Heart right ventricle (tissue), 16 donors: ENCODE data around the gene AMPD2. TPM values are rescaled to one million over a fixed set of nuclear protein-coding genes. Genes with fewer than 3 reads are reported as not detected.

Source experiments
- ATAC-seq, 8 donors: fragments of 200-7000 bp; cut with Tn5 transposase; one replicate each; pipeline ENCODE4 v1.9.1; 2020; ENCODE audit warnings: mild to moderate bottlenecking in 8 of 8, moderate library complexity in 8 of 8, moderate number of reproducible peaks in 1 of 8
- DNase-seq, 2 donors: peaks; one replicate each; pipeline ENCODE4 v3.0.0-alpha.2; 2020
- H3K27ac ChIP-seq, 10 donors: fragments of 200-600 bp; sonication (generic) in 2 of 10; one replicate each; pipeline versions ENCODE4 v1.5.0 to v1.8.0; 2020 to 2022; ENCODE audit warnings: mild to moderate bottlenecking in 3 of 10
- H3K27me3 ChIP-seq, 7 donors: fragments of 200-600 bp; one replicate each; pipeline ENCODE4 v1.8.0; 2021 to 2022; ENCODE audit warnings: mild to moderate bottlenecking in 2 of 7
- H3K36me3 ChIP-seq, 9 donors: fragments of 200-600 bp; sonication (generic) in 1 of 9; one replicate each; pipeline versions ENCODE4 v1.5.0 to v1.8.0; 2020 to 2022; ENCODE audit warnings: mild to moderate bottlenecking in 2 of 9
- H3K4me1 ChIP-seq, 9 donors: fragments of 200-600 bp; sonication (generic) in 1 of 9; one replicate each; pipeline versions ENCODE4 v1.5.0 to v1.8.0; 2020 to 2022; ENCODE audit warnings: mild to moderate bottlenecking in 4 of 9
- H3K4me3 ChIP-seq, 10 donors: fragments of 200-600 bp; sonication (generic) in 2 of 10; one replicate each; pipeline versions ENCODE4 v1.5.0 to v1.8.0; 2020 to 2022; ENCODE audit warnings: mild to moderate bottlenecking in 7 of 10, moderate library complexity in 2 of 10
- H3K9me3 ChIP-seq, 11 donors: fragments of 200-600 bp in 10 of 11; sonication (generic) in 2 of 11; one replicate each; pipeline versions ENCODE4 v1.5.0 to v1.8.0; 2013 to 2022; ENCODE audit warnings: mild to moderate bottlenecking in 2 of 11, control low read depth in 1 of 11, moderate library complexity in 1 of 11
- WGBS, 2 donors: extraction: QIAGEN DNeasy Blood & Tissue Kit; methylation state at CpG; one replicate each; pipeline ENCODE4 v1.1.7; 2013; ENCODE audit warnings: inconsistent platforms in 1 of 2; 5-methylcytosine and 5-hydroxymethylcytosine counted together
- intact Hi-C, 10 donors: fragments of 100-400 bp; cut with DNase I; formaldehyde crosslinking; loops; one replicate each; pipeline versions ENCODE4 v1.11.1 to v1.14.2; 2022
- polyA plus RNA-seq, 2 donors: library from polyadenylated mRNA; stranded (reverse); fragments of 200-250 nt; gene quantifications; one replicate each; pipeline ENCODE4 v1.2.3, GENCODE V29; 2013
- total RNA-seq, 10 donors: library from RNA; stranded (reverse); fragmentation: NEBNext Ultra II Directional in 3 of 10; extraction: Animal tissue kit (Norgen Biotek cat#: 25700) in 3 of 10; gene quantifications; one replicate each; pipeline versions ENCODE4 v1.2.1 to v1.2.4, GENCODE V29; 2021 to 2023
- TF ChIP-seq, protein P1 (sequence below), 9 donors: fragments of 200-600 bp; sonication (generic) in 2 of 9; IDR thresholded peaks; one replicate each; pipeline versions ENCODE4 v1.5.0 to v1.8.0; 2021 to 2022; ENCODE audit warnings: antibody characterized with exemption in 9 of 9, mild to moderate bottlenecking in 5 of 9, moderate library complexity in 1 of 9
- donor health status: Arrhythmogenic right ventricular cardiomyopathy.
- donor health status: ischemic (EF 13 %, LVEDD 7.1; RV severe dilation, severe dysfunction).
- donor health status: healthy with polysubstance abuse.
- donor health status: DM: no; HTN: yes; CAD: no.
- donor health status: DM: no; HTN: no; CAD: no.
- donor health status: ischemic (EF 25% LVEDD 6.9; RV normal size, moderate dysfunction).
- donor health status: ischemic (EF 25% LVEDD 5.7; RV mildly dilated, moderate dysfunction).
- donor health status: healthy.
- donor health status: DM: yes; HTN: yes; CAD: no.
- donor health status: Ischemic cardiomyopathy.
- donor health status: ischemic (EF 35%, LVEDD 5.7; RV mildly dilated, moderate dysfunction).
- donor health status: nonischemic (EF 11% LVEDD 7.7; RV severe dilation, severe dysfunction).
- donor health status: DM: yes; HTN: yes; CAD: no.
- donor health status: PGD.
- donor health status: ischemic (EF 29% LVEDD 5.4; RV normal size, mild dysfunction).
- donor health status: nonischemic (EF 23%, LVEDD 6.1; RV moderate dilation, normal function).

Gene AMPD2
- total and polyA plus RNA-seq, 12 donors = 6.4 to 18.2 (median 11.5) TPM

- intact Hi-C loops = loop anchor here in 4 of 10 donors (5.0 to 10.0 kb wide), 2 partner anchors 87 to 351 kb away; partner anchors contain the start of genes AHCYL1 (in 2 of the 4) and GNAI3 (in 2 of the 4)
Measured at GRCh38 chr1:109634292-109634691, 14.7 kb downstream of the AMPD2 start.

DNA sequence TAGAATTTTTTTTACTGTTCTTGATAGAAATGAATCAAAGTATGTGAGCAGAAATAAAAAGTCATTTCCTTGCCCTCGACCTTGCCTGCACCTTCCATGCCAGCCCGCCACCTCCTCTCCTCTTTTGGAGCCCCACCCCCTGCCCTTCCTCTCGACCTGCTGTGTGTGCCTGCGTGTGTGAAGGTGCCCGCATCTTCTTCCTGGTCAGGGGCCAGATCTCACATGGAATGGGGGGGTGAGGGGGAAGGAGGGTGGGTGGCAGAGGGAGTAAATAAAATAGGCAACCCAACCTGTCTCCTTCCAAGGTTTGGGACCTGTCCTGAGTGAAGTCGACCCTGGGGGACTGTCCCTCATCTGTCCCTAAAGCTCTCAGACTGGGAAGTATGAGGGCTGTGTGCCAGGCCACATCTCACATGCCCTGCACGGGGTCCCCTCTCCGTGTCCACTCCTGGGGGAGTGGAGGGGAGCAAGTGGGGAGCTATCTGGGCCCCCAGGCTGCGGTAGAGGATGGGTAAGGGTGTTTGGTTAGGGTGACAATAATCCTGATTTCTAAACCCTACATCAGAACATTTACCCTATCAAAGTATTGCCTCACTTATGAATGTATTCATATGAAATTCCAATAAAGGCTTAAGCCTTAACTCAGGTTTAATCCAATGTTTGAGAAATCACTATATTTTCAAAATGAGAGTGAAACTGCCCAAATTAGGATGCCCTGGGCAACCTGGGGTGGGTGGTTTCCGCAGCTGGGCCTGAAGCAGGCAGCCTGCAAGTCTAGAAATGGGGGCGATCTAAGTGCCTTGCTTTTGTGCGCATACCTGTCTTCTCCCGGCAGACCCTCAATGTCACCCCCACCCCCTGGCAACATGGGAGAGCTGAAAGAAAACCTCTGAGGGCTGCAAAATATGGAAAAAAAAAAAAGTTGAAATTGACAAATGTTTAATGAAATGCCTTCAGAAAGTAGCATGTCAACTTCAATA is 15.4 kb downstream of the AMPD2 start:
- WGBS, 2 donors = 67 to 72% methylated on average over 13 of the region's 13 CpGs
- Histone ChIP-seq H3K27me3 (no peaks in the 10 kb centered on the region), H3K9me3 (no peaks in the 10 kb centered on the region), H3K4me1 (peaks cover 2 to 28% (median 12%) of the 10 kb centered on the region in 9 donors), H3K4me3 (no peak overlapping the region), H3K27ac (no peak overlapping the region), H3K36me3 (peaks cover 0 to 20% (median 9%) of the 10 kb centered on the region in 9 donors)
- DNase-seq (no peak), ATAC-seq (no peak)
- intact Hi-C loops = loop anchor here in 4 of 10 donors (5.0 to 10.0 kb wide), 2 partner anchors 88 to 350 kb away; partner anchors contain the start of genes AHCYL1 (in 2 of the 4) and GNAI3 (in 2 of the 4)
- TF ChIP-seq, protein P1, sequence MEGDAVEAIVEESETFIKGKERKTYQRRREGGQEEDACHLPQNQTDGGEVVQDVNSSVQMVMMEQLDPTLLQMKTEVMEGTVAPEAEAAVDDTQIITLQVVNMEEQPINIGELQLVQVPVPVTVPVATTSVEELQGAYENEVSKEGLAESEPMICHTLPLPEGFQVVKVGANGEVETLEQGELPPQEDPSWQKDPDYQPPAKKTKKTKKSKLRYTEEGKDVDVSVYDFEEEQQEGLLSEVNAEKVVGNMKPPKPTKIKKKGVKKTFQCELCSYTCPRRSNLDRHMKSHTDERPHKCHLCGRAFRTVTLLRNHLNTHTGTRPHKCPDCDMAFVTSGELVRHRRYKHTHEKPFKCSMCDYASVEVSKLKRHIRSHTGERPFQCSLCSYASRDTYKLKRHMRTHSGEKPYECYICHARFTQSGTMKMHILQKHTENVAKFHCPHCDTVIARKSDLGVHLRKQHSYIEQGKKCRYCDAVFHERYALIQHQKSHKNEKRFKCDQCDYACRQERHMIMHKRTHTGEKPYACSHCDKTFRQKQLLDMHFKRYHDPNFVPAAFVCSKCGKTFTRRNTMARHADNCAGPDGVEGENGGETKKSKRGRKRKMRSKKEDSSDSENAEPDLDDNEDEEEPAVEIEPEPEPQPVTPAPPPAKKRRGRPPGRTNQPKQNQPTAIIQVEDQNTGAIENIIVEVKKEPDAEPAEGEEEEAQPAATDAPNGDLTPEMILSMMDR (IDR thresholded peaks at IDR 0.05) = no peak

More at GRCh38 chr1:109634292-109634691, 14.7 kb downstream of the AMPD2 start:
- WGBS, 2 donors = 82 to 84% methylated on average over 6 of the region's 6 CpGs
- ATAC-seq = no peak
- Histone ChIP-seq H3K4me1 (peaks cover 2 to 28% (median 12%) of the 10 kb centered on the region in 9 donors), H3K27me3 (no peaks in the 10 kb centered on the region), H3K36me3 (peaks cover 0 to 28% (median 15%) of the 10 kb centered on the region in 9 donors), H3K27ac (no peak overlapping the region), H3K9me3 (no peaks in the 10 kb centered on the region), H3K4me3 (no peak overlapping the region)
- TF ChIP-seq, protein P1 (IDR thresholded peaks at IDR 0.05) = no peak
- DNase-seq = no peak

DNA sequence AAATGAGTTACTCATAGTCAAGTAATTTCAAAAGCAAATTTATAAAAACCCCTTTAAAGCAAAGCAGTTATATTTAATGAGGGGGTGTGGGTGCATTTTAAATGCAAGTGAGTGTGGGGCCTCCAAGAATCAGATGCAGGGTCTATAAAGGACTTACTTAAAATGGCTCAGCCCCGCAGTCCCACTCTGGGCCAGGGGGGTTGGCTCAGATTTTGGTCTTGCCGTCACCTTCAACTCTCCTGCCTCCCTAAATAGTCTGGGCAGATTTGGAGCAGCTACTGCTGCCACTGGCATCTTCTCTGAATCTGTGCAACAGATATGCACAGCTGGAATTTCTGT is 16.2 kb downstream of the AMPD2 start:
- H3K9me3 ChIP-seq = no peaks in the 10 kb centered on the region
- H3K27me3 ChIP-seq = no peaks in the 10 kb centered on the region
- intact Hi-C loops = loop anchor here in 2 of 10 donors (10.0 kb wide), 1 partner anchor 349 kb away; the partner anchor contains the start of gene AHCYL1 (in 2 of the 2)
- peaks cover 0 to 15% (median 9%) of the 10 kb centered on the region in 9 donors for H3K36me3 ChIP-seq
- no peak overlapping the region for H3K27ac ChIP-seq
- H3K4me1 ChIP-seq = peaks cover 2 to 28% (median 12%) of the 10 kb centered on the region in 9 donors
- H3K4me3 ChIP-seq = no peak overlapping the region
- no peak for DNase-seq
- no peak for ATAC-seq
- TF ChIP-seq, protein P1 (IDR thresholded peaks at IDR 0.05) = no peak
- whole genome bisulfite sequencing, 2 donors = 32 to 55% methylated on average over 2 of the region's 2 CpGs

- Histone ChIP-seq H3K4me1 (peaks cover 2 to 28% (median 12%) of the 10 kb centered on the region in 9 donors), H3K36me3 (peaks cover 0 to 9% (median 4%) of the 10 kb centered on the region in 9 donors), H3K27ac (no peak overlapping the region), H3K27me3 (no peaks in the 10 kb centered on the region), H3K9me3 (no peaks in the 10 kb centered on the region), H3K4me3 (no peak overlapping the region)
- no peak for DNase-seq
- TF ChIP-seq, protein P1 (IDR thresholded peaks at IDR 0.05) = no peak
- ATAC-seq = peak; percentile 23 to 43 (median 32)
- intact Hi-C loops = loop anchor here in 2 of 10 donors (10.0 kb wide), 1 partner anchor 348 kb away; the partner anchor contains the start of gene AHCYL1 (in 2 of the 2)
- 47 to 54% methylated on average over 9 of the region's 9 CpGs for WGBS, 2 donors
Measured at GRCh38 chr1:109636201-109636952, 16.7 kb downstream of the AMPD2 start.
